Measurements from ENCODE around the gene CCNI.

- no peak for TF ChIP-seq CTCF (IDR thresholded peaks at IDR 0.05)
- TF ChIP-seq POLR2A (IDR thresholded peaks at IDR 0.05): no peak
These were observed 54.1 kb downstream of the CCNI start for GRCh38 chr4:77021614-77022089.
